Stimulated activated CD4-positive, alpha-beta T cell treated with anti-CD3 and anti-CD28 coated beads, Interleukin-12 subunit alpha, Interleukin-12 subunit beta, amount 100 ng/mL, for 4 hours (primary cell): ENCODE results near the gene MACO1.
A peak's percentile ranks its signal among the peaks of the same experiment; 100 is the strongest.
"Not testable (repeated sequence)": the region's sequence is repeated elsewhere in the genome, so short reads cannot be mapped to it uniquely, and the experiment has no call there.

Experiments
- DNase-seq: peaks from one replicate; pipeline ENCODE4 v3.0.0-alpha.2; 2020

The MACO1 gene

GRCh38 chr1:25500694-25501093 lies 70.0 kb downstream of the MACO1 start:
- no peak for DNase-seq

- no peak for DNase-seq
Measured at GRCh38 chr1:25501235-25502058, 70.8 kb downstream of the MACO1 start.

- DNase-seq = no peak
Measured at GRCh38 chr1:25502957-25503356, 72.3 kb downstream of the MACO1 start.

GRCh38 chr1:25503551-25504426 lies 73.1 kb downstream of the MACO1 start:
- DNase-seq = peak; percentile 64

GRCh38 chr1:25504706-25505595 lies 74.3 kb downstream of the MACO1 start:
- no peak for DNase-seq

GRCh38 chr1:25505656-25506385 lies 75.1 kb downstream of the MACO1 start:
- DNase-seq = no peak

- not testable (repeated sequence) for DNase-seq
Measured at GRCh38 chr1:25506566-25507463, 76.1 kb downstream of the MACO1 start.

- DNase-seq = no peak
Measured at GRCh38 chr1:25513666-25514065, 83.0 kb downstream of the MACO1 start.

- no peak for DNase-seq
Measured at GRCh38 chr1:25515033-25515432, 84.3 kb downstream of the MACO1 start.

GRCh38 chr1:25516686-25517085 lies 86.0 kb downstream of the MACO1 start:
- no peak for DNase-seq

GRCh38 chr1:25517476-25518394 lies 87.0 kb downstream of the MACO1 start:
- no peak for DNase-seq

- DNase-seq = no peak
Measured at GRCh38 chr1:25519624-25520023, 88.9 kb downstream of the MACO1 start.

- peak; percentile 68 for DNase-seq
Measured at GRCh38 chr1:25520446-25521061, 89.9 kb downstream of the MACO1 start.

GRCh38 chr1:25522031-25522655 lies 91.4 kb downstream of the MACO1 start:
- no peak for DNase-seq

GRCh38 chr1:25523542-25523941 lies 92.8 kb downstream of the MACO1 start:
- DNase-seq = no peak

- no peak for DNase-seq
Measured at GRCh38 chr1:25524568-25525360, 94.1 kb downstream of the MACO1 start.

- no peak for DNase-seq
Measured at GRCh38 chr1:25525361-25525688, 94.6 kb downstream of the MACO1 start.

- DNase-seq = no peak
Measured at GRCh38 chr1:25526753-25527152, 96.1 kb downstream of the MACO1 start.
